LHCN-M2 (cell line): ENCODE results near the gene NUTM2B. TPM values are rescaled to one million over a fixed set of nuclear protein-coding genes. Genes with fewer than 3 reads are reported as not detected.
A peak's percentile ranks its signal among the peaks of the same experiment; 100 is the strongest.
"Not testable (repeated sequence)": the region's sequence is repeated elsewhere in the genome, so short reads cannot be mapped to it uniquely, and the experiment has no call there.

Experiments used
- DNase-seq: peaks from one replicate; pipeline ENCODE4 v3.0.0-alpha.2; 2012; ENCODE audit warnings: low read depth
- polyA plus RNA-seq: library from polyadenylated mRNA; unstranded; fragments of >200 nt; gene quantifications from one replicate; pipeline ENCODE4 v1.2.1, GENCODE V29; 2012; ENCODE audit warnings: missing spikeins
- total RNA-seq: library from RNA; depleted of rRNA; stranded (reverse); fragments of >200 nt; gene quantifications from 2 replicates; pipeline ENCODE4 v1.2.3, GENCODE V29; 2014; rRNA removed

The NUTM2B gene, protein sequence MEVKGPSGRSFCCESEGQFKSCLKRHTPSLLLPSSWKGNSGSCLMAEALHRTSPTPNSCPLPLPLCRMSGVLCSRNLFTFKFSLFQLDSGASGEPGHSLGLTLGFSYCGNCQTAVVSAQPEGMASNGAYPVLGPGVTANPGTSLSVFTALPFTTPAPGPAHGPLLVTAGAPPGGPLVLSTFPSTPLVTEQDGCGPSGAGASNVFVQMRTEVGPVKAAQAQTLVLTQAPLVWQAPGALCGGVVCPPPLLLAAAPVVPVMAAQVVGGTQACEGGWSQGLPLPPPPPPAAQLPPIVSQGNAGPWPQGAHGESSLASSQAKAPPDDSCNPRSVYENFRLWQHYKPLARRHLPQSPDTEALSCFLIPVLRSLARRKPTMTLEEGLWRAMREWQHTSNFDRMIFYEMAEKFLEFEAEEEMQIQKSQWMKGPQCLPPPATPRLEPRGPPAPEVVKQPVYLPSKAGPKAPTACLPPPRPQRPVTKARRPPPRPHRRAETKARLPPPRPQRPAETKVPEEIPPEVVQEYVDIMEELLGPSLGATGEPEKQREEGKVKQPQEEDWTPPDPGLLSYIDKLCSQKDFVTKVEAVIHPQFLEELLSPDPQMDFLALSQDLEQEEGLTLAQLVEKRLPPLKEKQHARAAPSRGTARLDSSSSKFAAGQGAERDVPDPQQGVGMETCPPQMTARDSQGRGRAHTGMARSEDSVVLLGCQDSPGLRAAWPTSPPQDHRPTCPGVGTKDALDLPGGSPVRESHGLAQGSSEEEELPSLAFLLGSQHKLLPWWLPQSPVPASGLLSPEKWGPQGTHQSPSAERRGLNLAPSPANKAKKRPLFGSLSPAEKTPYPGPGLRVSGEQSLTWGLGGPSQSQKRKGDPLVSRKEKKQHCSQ
- total RNA-seq = 0.34 and 0.58 TPM in 2 replicates
- polyA plus RNA-seq = 0.51 TPM

DNA sequence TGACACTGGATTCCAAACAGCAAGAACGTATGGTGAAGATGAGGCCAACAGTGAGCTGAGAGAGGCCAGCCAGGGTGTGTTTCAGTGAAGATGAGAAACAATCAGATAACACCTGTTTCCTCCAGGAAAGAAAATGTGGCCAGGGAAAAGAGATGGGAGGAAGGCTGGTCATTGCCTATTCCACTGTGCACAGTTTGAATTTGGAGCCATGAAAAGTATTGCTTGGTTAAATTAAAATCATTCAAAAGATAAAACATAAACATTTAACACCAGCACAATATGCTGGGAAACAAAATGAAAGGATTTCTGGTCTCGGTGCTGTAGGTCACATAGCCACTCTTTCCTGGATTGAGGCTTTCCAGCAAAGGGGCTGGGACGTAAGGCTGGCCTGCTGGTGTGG is at the start of gene NUTM2B:
Gene NUTM2B (plus strand): TSS at position 301 of the 400 bp plus-strand sequence. CDS start 383 bp downstream, outside the sequence.
- not testable (repeated sequence) for DNase-seq

DNA sequence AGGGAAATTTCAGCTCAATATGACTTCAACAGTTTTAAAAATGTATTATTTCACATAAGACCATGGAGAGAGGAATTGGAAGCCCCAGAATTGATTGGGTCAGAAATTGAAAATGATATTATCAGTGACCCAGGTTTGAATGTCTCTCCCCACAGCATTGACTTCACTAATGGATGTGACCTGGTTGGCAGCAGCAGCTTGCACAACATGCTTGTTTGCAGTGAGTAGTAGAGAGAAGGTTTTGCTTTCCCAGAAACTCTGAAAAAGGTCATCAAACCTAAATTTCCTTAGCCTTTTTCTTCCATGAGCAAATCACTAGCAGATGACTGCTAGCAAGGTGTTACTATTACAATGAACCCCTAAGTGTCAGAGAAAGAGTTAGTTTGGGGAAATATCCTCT is 39.7 kb upstream of the NUTM2B start:
- DNase-seq = not testable (repeated sequence)

- not testable (repeated sequence) for DNase-seq
Observed at GRCh38 chr10:79664686-79665085, 38.3 kb upstream of the NUTM2B start.

DNA sequence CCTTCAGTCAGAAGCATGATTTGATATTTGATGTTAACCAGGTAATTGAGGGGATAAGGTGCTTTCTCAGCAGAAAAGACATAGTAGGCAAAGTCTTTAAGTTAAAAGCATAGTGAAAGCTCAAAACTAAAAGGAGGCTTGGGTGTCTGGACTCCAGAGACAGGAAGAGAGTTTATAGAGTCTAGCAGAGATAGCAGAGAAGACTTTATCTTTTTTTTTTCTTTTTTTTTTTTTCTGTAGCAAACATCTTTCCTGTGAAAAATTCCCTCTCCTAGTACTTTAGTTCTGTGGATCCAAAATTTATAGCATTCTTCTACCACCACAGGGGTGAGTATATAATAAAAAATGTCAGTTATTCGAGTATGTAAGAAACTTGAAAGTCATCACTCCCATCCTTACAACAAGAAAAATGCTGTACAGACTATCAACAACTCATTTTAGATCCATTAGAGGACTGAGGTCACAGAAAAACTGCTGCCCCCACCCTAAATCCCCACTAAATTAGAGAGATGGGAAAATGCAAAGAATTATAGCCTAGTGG is 33.7 kb upstream of the NUTM2B start:
- DNase-seq = not testable (repeated sequence)

DNA sequence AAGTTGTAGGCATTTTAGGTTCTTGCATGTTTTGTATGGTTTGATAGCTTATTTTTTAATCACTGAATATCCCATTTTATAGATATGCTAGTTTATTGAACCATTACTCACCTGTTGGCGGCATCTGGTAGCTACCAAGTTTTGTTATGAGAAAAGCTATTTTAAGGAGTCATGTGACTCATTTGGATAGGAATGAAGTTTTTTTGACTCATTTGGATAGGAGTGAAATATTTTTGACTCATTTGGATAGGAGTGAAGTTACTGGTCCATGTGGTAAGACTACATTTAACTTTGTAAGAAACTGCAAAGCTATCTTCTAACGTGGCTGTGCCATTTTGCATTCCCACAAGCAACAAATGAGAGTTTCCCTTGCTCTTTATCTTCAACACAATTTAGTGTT is 28.1 kb upstream of the NUTM2B start:
- peak; percentile 27 for DNase-seq

DNA sequence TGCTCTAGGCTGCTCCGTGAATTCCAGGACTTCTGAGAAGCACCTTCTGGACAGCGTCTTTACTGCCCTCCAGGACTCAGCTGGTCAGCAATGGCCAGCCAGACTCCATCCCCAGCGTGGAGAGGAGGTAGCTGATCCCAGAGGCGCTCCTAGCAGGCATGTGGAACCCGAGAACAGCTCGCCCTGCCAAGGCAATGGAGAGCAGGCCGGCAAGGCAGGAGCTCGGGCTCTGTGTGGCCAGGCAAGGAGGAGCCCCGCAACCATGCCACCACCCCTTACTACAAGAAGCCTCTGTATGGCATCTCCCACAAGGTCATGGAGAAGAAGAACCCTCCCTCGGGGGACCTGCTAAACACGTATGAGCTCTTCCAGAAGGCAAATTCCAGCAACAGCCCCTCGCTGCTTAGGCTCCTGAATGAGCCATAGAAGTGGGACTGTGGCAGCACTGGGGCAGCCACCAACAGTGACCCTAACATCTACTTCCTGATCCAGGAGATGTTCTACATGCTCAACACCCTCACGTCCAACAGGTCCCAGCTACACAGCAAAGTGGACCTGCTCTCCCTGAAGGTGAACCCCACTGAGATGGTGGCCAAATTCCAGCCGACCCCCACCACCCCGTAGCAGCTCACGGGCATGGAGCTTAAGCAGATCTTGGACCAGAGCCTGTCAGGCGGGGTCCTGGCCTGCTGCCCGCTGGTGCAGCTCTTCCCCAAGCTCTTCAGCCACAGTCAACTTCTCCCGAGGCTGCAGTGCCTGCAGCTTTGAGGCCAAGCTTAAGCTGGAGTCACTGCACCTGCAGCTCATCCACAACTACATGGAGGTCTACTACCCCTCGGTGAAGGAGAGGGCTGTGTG is 19.8 kb upstream of the NUTM2B start:
- DNase-seq = not testable (repeated sequence)

DNA sequence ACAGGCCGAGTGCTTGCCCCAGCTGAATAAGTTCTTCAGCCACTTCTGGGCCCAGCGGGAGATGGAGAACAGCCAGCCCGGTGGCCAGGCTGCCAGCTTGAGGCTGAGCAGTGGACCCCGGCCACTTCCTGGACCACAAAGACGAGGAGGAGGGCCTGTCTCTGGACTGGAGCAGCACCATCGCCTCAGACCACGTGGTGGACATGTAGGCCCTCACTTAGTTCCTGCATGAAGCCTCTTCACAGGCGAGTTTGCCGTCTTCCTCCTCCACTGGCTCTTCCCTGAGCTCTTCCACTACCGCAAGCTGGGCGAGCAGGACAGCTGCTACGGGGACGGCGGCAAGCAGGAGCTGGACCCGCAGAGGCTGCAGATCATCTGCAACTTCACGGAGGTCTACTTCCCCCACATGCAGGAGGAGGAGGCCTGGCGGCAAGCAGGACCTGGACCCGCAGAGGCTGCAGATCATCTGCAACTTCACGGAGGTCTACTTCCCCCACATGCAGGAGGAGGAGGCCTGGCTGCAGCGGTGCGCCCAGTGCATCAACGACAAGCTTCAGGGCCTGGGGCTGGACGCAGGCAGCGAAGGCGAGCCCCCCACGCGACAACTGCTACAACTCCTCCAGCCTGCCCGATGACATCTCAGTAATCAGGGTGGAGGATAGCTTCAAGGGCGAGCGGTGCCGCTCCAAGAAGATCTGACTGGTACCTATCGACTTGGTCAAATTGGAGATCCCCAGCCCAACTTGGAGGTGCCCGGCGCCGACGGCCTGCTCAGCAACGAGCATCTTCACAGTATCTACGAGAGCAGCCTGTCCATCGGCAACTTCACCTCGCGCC is 18.9 kb upstream of the NUTM2B start:
- not testable (repeated sequence) for DNase-seq

DNA sequence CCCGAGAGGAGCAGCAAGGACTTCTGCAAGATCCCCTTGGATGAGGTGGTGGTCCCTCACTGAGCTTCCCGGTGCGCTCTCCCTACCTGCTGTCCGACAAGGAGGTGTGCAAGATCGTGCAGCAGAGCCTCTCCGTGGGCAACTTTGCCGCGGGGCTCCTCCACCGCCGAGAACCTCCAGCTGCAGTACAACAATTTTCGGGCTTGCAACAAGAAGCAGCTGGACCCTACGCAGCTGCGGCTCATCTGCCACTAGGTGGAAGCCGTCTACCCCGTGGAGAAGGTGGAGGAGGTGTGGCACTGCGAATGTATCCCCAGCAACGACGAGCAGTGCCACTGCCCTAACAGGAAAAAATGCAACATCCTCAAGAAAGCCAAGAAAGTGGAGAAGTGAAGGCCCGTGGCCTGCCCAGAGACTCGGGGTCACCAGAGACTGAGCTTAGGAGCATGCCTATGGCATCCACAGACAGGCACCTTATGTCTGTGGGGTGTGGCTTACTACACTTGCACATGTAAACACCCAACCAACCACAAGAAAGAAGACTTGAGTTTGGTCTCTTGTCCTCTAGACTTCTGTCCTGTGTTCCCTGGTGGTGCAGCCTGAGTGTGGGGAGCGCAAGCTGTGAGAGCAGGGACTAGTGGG is 17.9 kb upstream of the NUTM2B start:
- not testable (repeated sequence) for DNase-seq

- not testable (repeated sequence) for DNase-seq
Observed at GRCh38 chr10:79686595-79686994, 16.4 kb upstream of the NUTM2B start.

- DNase-seq = not testable (repeated sequence)
Observed at GRCh38 chr10:79687406-79688150, 15.4 kb upstream of the NUTM2B start.

- not testable (repeated sequence) for DNase-seq
Observed at GRCh38 chr10:79688798-79689197, 14.2 kb upstream of the NUTM2B start.

DNA sequence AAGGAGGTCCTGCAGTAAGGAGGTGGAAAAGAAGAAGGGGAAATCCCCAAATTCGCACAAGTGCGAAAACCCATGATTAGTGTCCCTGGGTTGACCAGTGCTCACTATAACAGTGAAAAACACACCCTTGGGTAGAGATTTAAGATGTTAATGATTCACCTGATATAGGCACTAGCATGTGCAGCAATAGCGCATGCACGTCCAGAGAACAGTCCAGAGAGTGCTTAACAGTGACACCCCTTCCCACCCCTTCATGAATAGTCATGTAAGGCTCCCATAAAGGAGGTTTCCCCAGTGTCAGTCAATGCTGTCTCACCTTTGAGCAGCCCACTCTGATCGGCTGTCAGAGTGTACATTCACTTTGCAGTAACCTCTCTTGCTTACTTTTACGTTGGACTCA is 6.4 kb upstream of the NUTM2B start:
- not testable (repeated sequence) for DNase-seq

DNA sequence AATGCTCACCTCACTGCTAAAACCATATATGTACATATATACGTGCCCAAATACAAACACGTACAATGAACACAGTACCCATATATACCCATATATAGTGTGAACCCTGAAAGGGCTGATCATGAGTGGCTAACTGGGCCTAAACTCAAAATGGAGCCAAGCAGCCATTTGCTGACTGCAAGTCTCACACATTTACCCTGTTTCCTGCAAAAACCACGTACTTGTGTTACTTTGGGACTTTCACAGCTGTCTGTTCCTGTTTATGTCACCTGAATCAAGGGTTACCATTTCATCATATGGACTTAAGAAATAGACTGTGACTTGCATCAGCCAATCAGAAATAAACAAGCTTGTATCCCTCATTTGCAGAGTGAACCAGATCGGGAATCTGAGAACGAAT is 5.9 kb upstream of the NUTM2B start:
- DNase-seq = not testable (repeated sequence)

DNA sequence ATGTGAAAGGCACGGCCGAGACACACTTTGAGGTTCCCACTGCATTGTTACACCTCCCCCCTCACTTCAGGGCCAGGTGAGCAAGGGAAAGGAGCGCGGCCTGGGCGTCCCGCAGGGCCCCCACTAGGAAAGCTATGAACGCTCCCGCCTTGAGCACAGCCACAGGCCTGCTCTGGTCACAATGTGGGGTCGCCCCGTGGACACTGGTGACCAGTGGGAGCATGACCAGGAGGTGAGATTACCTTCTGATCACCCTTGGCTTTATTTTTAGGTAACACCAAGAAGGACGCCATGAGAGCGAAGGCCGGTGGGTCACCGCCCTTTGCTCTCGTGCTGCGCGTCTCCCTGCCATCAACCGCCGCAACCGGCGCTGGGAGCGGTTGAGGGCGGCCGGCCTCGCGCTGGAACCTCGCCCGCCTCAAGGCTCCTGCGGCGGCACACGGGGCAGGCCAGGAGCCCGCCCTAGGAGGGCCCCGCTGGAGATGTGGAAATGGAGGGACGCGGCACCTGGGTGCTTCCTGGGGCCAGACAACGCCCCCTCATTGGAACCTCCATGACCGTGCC is 2.6 kb upstream of the NUTM2B start:
- not testable (repeated sequence) for DNase-seq

DNA sequence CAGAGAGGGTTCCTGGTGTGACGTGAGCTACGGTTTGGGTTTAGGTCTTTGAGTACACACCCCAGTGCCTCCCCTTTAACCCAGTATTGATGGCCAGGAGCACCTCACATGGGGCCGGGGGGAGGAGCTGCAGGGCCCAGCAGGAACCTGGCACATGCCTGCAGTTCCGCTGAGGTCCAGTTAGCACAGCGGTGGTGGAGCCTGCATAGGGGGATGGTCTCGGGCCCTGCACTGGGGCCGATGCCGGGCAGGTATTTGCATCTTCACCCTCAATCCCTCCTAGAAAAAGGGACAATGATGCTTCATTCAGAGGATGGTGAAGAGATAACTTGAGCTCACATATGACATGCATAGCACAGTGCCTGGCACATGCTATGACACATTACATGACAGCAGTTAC is 4.0 kb downstream of the NUTM2B start:
- DNase-seq = not testable (repeated sequence)

DNA sequence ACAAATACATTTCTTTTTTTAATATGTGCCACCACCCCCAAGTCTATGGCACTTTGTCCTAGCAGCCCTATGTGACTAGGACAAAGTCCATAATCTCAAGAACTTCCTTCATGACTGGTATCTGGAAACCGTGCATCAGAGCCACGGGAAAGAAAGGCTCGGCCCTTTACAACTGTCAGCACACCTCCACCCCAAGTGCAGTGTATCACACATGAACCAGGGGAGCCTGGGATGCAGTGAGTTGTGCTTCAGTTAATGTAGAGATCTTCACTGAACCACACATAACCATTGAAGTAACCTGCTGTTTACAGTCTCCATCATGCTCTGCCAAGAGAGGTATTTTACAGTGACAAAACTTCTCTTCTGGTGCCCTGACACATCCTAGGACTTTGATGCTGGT is 11.9 kb downstream of the NUTM2B start:
- not testable (repeated sequence) for DNase-seq

DNA sequence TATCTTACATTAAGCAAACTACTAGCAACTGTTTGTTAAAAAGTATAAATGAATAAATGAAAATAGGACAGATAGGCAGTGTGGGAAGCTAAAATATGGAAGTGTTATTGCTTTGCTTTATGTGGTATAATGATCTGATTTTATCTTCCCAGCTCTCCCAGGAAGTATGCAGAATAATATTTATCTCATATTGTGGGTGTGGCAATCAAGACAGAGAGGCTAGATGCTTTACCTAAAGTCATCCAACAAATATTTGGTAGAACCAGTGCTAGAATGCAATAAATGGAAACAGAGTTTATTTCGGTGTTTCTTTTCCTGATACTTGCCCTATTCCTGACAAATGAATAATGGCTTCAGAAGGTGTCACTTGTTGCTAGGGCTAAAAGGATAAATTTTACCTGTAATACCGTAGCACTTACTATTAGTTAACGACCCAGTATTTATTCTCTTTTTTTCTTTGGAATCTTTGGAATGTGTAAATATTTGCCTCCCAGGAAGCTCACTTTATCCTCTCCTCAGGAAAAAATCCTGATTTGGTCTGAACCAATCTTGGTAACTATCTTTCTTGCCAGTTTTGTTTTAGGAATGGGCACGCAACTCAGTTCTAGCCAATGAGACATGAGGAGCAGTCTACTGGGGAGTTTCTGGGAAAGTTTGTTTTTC is 14.0 kb downstream of the NUTM2B start:
- not testable (repeated sequence) for DNase-seq

GRCh38 chr10:79720000-79720399 is 17.0 kb downstream of the NUTM2B start:
- not testable (repeated sequence) for DNase-seq
